COLO829 (cell line): ENCODE measurements around the gene TMEM150C.
"Not testable (repeated sequence)": the region's sequence is repeated elsewhere in the genome, so short reads cannot be mapped to it uniquely, and the experiment has no call there.

Experiments
- DNase-seq: peaks from one replicate; pipeline ENCODE4 v3.0.0; 2012; ENCODE audit warnings: low spot score

The TMEM150C gene

DNA sequence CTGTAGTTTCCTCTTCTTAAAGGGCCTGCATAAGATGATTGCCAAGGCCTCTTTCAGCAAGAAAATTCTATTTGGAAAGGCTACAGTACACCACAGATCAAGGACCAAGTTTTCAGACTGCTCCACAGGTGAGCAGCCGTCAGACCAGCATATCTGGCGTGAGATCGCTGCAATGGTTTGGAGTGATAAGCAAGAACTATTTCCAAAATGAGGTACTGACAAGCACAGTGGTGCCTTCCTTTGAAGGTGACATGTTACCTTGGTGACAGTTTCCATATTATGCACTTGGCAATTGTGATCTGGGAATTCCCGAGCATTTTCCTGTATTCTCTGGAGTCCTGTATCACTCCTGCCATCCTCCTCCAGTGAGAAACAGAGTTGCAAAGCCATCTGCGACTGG, 7.3 kb upstream of the TMEM150C start:
- DNase-seq = no peak

DNA sequence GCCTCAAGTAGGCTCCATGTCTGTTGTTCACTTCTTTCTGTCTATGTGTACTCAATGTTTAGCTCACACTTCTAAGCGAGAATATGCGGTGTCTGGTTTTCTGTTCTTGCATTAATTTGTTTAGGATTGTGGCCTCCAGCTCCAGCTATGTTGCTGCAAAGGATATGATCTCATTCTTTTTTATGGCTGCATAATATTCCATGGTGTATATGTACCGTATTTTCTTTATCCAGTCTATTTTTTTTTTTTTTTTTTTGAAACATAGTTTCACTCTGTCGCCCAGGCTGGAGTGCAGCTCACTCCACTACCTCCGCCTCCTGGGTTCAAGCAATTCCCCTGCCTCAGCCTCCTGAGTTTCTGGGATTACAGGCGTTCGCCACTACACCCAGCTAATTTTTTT, 5.7 kb upstream of the TMEM150C start:
- DNase-seq = no peak

GRCh38 chr4:82562564-82562854, 721 bp upstream of the TMEM150C start:
- DNase-seq = no peak

DNA sequence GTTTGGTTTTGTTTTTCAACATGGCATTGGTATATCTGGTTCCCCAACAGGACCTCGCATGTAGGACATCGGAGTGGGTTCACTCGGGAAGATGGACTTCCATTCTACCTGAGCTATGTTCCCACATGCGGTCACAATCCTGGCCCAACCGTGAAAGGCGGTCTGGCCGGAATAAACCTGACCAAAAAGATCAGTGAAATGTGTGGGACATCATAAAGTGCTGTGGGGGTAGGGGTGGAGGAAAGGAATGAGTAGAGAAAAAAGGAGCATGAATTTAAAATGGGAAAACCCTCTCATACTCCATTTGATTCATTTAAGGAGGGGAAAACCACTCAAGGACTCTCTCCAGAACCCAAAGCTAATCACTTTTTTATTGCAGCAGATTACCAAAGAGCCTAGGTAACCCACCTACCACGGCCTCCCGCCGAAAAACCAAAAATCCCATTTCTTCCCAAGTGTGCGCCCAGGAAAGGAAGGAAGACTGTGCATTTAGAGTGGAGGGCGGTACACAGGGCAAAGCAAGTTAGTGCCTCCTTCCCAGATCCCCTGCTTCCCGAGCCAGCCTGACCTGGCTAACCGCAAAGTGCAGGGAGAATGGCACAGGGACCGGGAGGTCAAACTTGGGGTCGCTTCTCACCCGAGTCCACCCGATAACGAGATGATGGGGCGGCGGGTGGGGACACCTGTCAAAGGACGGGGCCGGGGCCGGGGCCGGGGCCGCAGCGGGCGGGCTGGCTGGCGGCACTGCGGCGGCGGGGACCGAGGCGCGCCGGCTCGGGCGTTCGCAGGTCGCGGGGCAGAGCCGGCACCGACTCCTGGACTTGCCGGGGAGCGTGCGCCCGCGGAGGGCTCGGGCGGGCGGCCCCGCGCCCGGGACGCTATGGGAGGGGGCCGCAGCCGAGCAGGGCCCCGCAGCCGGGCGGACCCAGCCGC, 669 bp downstream of the TMEM150C start:
- DNase-seq = no peak

GRCh38 chr4:82559735-82560120, 2.1 kb downstream of the TMEM150C start:
- DNase-seq = no peak

DNA sequence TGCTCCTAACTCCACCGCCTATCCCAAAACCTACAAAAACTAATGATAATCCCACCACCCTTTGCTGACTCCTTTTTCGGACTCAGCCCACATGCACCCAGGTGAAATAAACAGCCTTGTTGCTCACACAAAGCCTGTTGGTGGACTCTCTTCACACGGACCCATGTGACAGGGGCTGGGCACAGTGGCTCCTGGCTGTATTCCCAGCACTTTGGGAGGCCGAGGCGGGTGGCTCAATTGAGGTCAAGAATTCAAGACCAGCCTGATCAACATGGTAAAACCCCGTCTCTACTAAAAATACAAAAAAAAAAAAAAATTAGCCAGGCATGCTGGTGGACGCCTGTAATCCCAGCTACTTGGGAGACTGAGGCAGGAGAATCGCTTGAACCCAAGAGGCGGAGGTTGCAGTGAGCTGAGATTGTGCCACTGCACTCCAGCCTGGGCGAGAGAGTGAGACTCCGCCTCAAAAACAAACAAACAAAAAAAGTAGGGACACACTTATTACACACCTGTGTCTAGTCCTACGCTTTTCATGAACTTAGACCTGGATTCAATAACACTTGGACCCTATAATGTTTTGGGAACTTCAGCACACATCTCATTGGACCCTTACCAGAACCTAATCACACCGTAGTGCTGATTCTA, 2.6 kb downstream of the TMEM150C start:
- not testable (repeated sequence) for DNase-seq

DNA sequence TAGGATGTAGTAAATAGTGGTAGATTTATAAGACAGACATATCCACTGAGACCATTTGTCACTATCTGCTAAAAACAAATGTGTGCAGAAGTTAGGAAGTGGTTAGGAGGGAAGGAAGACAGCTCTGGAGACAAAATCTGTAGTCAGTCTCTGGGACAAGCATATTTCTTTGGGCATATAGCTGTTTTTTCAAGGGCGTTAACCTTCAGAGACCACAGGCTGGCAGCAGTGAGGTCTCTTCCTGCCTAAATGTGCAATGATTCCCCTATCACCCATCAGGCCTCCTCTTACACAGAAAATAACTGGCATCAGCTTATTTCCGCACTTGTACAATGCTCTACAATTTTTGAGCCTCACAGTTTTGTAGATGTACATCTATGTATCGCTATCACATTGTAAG, 6.5 kb downstream of the TMEM150C start:
- DNase-seq = no peak

DNA sequence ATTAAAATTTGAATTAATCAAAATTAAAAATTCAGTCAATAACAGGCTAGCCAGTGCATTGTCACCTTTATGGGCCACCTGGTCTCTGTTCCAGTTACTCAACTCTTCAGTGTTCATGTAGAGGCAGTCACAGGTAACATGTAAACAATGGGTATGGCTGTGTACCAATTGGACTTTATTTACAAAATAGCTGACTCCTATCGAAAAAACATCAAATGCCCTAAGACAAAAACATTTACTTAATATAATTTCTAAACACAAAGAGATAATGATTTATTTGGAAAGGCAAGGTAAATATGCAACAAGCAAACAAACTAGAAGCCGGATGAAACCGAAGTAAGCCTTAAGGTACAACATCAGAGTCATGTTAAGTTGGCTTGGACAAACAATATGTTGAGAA, 8.8 kb downstream of the TMEM150C start:
- DNase-seq = no peak

- DNase-seq = no peak
Observed at GRCh38 chr4:82551734-82552133, 10.1 kb downstream of the TMEM150C start.

GRCh38 chr4:82547850-82548249, 13.9 kb downstream of the TMEM150C start:
- DNase-seq = not testable (repeated sequence)

DNA sequence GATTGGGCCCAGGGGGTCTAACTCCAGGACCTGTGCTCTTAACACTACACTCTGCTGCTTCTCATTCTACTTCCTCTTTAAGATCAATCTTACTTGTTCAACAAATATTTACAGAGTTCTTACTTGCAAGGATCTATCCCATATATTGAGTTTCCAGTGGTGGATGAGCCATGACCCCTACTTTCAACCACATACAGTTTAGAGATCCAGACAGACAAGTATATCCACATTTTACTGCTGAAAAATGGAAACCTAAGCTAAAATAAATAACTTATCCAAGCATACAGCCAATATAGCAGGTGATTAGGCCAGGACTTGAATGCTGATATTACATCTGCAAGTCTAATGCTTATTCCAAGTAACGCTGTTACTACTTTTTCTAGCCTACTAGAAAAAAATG, 18.7 kb downstream of the TMEM150C start:
- no peak for DNase-seq

GRCh38 chr4:82542642-82543041, 19.1 kb downstream of the TMEM150C start:
- DNase-seq = no peak

DNA sequence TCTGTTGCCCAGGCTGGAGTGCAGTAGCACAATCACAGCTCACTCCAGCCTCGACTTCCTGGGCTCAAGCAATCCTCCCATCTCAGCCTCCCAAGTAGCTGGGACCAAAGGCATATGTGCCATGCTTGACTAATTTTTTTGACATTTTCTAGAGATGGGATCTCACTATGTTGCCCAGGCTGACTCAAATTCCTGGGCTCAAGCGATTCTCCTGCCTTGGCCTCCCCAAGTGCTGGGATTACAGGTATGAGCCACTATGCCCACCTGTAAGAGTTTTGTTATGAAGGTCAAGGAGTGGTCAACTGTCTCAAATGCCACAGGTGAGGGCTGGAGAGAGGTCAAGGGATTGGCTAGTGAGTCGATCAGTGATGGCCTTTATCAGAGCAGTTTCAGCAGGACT, 32.5 kb downstream of the TMEM150C start:
- no peak for DNase-seq

DNA sequence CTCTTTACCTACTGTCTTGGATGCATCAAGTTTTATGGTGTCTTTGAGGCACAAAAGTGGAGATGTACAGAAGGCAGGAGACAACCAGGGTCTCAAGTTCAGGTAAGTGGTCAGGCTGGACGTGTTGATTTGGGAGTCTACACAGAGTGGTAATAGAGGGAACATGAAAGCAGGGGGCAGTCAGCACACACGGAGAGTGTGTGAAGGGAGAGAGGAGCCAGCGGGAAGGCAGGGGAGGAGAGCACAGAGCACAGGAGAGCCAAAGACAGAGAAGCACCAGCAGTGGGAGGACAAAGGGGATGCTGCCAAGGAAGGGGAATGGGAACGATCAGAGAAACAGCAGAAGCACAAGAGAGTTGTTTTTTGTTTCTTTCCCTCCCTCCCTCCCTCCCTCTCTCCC, 32.9 kb downstream of the TMEM150C start:
- no peak for DNase-seq

- DNase-seq = no peak
Observed at GRCh38 chr4:82528074-82528473, 33.7 kb downstream of the TMEM150C start.

GRCh38 chr4:82525307-82525911, 36.4 kb downstream of the TMEM150C start:
- no peak for DNase-seq

DNA sequence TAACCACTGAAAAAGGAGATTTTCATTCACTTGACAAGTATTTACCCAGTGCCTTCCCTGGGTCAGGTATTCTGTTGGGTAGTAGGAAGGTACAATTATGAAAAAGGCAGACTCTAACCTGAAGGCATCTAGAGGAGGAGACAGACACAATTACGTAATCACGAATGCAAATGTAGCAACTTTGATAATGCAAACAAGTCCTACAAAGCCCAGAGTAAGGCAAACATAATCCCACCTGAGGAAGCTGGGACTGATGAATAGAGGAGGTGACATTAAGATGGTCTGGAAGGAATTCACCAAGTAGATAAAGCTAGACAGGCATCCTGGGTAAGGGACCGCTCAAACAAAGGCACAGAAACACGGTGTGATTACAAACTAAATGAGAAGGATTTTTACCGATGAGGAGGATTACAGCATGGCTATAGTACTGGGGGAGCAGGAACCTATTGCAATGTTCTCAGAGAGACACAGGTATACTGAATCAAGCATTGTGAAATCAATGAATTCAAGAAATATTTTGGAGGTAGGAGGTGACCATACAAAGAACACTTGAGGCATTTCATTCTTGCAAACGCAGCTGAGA, 37.1 kb downstream of the TMEM150C start:
- no peak for DNase-seq

DNA sequence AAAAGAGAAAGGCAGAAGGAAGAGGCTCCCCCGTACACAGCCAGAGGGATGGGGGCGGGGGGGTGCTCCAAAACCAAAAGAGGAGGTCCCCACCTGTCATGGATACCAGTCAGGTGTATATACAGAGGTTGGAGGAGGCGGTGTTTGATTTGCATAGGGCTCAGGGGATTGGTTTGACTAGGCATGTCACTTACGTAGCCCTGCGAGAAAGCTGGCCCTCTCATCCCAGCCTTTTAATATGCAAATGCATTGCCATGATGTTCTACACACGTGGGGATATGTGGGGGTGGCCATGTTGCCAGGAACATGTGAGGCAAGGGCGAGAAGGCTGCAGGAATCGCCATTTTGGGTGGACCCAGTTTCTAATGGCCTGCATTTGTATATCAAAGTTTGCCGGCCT, 38.6 kb downstream of the TMEM150C start:
- DNase-seq = no peak

DNA sequence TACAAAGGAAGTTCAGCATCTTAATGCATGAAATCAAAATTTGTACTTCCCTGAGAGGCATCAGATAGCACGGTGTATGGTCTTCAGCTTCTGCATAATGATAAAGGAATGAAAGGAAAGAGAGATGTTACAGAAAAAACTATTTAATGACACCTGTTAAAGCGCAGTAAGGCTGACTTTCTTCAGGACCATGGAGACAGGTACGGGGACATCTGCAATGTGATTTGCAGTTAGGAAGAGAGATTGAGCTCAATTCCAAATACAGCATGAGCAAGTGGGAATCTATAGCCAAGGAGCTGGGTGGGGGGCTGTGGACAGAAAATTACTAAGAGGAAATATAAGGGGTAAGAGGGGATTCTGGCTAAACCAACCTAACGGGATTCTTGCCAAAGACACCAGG, 39.3 kb downstream of the TMEM150C start:
- no peak for DNase-seq

- no peak for DNase-seq
Observed at GRCh38 chr4:82521283-82521682, 40.5 kb downstream of the TMEM150C start.

- DNase-seq = no peak
Observed at GRCh38 chr4:82519776-82520175, 42.0 kb downstream of the TMEM150C start.

GRCh38 chr4:82519072-82519471, 42.7 kb downstream of the TMEM150C start:
- no peak for DNase-seq

DNA sequence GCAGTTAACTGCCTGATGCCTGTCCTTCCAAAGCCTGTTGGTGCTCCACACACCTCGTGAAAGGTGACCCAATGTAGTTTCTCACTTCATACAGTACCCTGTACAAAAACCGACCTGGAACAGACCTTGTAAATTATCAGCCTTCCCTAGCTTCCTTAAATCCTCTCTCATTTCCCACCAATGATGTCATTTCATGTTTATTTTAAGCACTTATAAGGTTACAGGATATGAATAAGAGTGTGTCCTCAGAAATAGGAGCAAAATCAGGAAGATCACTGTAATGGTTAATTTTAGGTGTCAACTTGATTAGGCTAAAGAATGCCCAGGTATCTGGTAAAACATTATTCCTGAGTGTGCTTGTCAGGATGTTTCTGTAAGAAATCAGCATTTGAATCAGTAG, 44.7 kb downstream of the TMEM150C start:
- no peak for DNase-seq
